ENCODE measurements around the gene MRPL39. TPM values are rescaled to one million over a fixed set of nuclear protein-coding genes. Genes with fewer than 3 reads are reported as not detected.

The MRPL39 gene
- total RNA-seq, 2 donors from 2014 or later, result 25.9 to 35.7 TPM

- no peak for TF ChIP-seq CTCF (IDR thresholded peaks at IDR 0.05)
- Histone ChIP-seq H3K27ac (no peak overlapping the region), H3K36me3 (peaks cover 9% of the 10 kb centered on the region), H3K9me3 (no peaks in the 10 kb centered on the region), H3K27me3 (no peaks in the 10 kb centered on the region), H3K4me3 (no peak overlapping the region), H3K4me1 (no peaks in the 10 kb centered on the region)
- no peak for DNase-seq (ENCODE audit: low spot score)
These were observed 24.4 kb downstream of the MRPL39 start for GRCh38 chr21:25582888-25583287.

- H3K4me1 ChIP-seq, result no peaks in the 10 kb centered on the region
- no peak for DNase-seq (ENCODE audit: low spot score)
- no peak for TF ChIP-seq CTCF (IDR thresholded peaks at IDR 0.05)
- H3K36me3 ChIP-seq, result peaks cover 3% of the 10 kb centered on the region
- H3K27ac ChIP-seq, result no peak overlapping the region
- no peaks in the 10 kb centered on the region for H3K27me3 ChIP-seq
- H3K9me3 ChIP-seq, result no peaks in the 10 kb centered on the region
- H3K4me3 ChIP-seq, result no peak overlapping the region
These were observed 25.0 kb downstream of the MRPL39 start for GRCh38 chr21:25582164-25582790.

- no peaks in the 10 kb centered on the region for H3K4me1 ChIP-seq
- no peak overlapping the region for H3K4me3 ChIP-seq
- H3K36me3 ChIP-seq, result no peaks in the 10 kb centered on the region
- TF ChIP-seq CTCF (IDR thresholded peaks at IDR 0.05), result no peak
- DNase-seq (ENCODE audit: low spot score), result no peak
- H3K27ac ChIP-seq, result no peak overlapping the region
- no peaks in the 10 kb centered on the region for H3K27me3 ChIP-seq
- H3K9me3 ChIP-seq, result no peaks in the 10 kb centered on the region
These were observed 25.7 kb downstream of the MRPL39 start for GRCh38 chr21:25581582-25581981.

GRCh38 chr21:25580912-25581260, 26.4 kb downstream of the MRPL39 start:
- TF ChIP-seq CTCF (IDR thresholded peaks at IDR 0.05), result no peak
- Histone ChIP-seq H3K36me3 (no peaks in the 10 kb centered on the region), H3K27me3 (no peaks in the 10 kb centered on the region), H3K9me3 (no peaks in the 10 kb centered on the region), H3K4me1 (no peaks in the 10 kb centered on the region), H3K4me3 (no peak overlapping the region), H3K27ac (no peak overlapping the region)
- no peak for DNase-seq (ENCODE audit: low spot score)

GRCh38 chr21:25579226-25580013, 27.9 kb downstream of the MRPL39 start:
- no peaks in the 10 kb centered on the region for H3K4me1 ChIP-seq
- H3K27ac ChIP-seq, result no peak overlapping the region
- H3K9me3 ChIP-seq, result no peaks in the 10 kb centered on the region
- no peak for DNase-seq (ENCODE audit: low spot score)
- no peaks in the 10 kb centered on the region for H3K27me3 ChIP-seq
- TF ChIP-seq CTCF (IDR thresholded peaks at IDR 0.05), result no peak
- no peaks in the 10 kb centered on the region for H3K36me3 ChIP-seq
- no peak overlapping the region for H3K4me3 ChIP-seq
